Stimulated activated CD4-positive, alpha-beta T cell treated with anti-CD3 and anti-CD28 coated beads, Interleukin-4, amount 100 ng/mL, for 48 hours (primary cell): Measurements from ENCODE around the gene CCDC85B.

ENCODE experiments used
- DNase-seq, 2 donors: peaks; one replicate each; pipeline ENCODE4 v3.0.0-alpha.2; 2020; ENCODE audit warnings: low read depth in 2 of 2

The CCDC85B gene

DNA sequence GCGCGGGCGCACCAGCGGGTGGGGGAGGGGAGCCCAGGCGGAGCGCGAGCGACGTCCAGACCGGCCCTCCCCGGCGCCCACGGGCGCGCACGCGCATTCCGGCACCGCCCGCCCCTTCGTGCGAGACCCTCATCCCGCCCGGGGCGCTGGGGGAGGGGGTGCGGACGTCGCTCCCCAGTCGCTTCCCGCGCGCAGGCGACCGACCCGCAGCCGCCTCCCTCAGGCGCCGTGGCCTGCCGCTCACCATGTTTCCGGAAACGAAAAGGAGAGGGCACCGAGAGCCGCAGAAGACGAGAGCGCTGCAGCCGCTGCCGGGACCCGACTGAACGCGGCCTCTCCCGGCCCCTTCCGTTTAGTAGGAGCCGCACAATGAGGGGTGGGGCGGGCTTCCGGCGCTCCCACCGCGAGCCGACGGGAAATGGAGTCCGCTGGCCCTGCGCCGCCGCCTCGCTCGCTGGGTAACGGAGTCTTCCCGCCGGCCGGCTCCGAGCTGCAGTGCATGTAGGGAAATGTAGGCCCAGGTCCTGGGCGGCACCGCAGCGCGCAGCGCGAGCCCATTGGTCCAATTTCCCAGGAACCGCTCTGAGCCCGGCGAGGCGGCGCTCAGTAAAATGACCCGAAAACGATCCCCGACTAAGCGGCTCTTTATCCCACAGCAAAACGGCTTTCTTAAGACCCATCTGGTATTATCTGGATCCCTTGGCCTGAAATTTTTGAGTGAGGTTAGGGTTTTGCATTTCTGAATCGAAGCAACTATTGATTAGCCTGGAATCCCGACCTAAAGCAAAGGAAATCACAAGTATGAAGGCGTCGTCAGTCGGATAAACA, 32.4 kb upstream of the CCDC85B start, which contains the start of gene CFL1:
TSS of gene CFL1 (minus strand) at position 328 of the 828 bp plus-strand sequence. CDS start at position 247, 81 bp downstream.
- DNase-seq, result peak; percentile 95 to 97

DNA sequence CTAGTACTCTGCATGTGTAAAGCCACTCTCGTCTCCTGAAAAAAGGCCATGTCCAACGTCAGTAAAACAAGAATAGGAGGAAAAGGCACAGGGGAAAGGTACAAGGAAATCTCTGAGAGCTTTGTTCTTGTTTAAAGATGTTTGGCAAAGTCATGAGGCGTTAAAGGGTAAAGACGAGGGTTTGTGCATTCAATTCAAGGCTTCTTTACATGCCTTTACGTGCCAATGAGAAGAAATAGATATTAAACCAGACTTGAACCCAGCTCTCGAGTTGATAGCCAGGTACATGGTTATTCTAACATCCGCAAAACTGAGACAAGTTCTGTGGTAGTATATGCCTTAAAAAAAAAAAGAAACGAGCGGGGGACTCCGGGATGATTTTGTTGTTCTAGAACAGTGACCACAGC, 31.8 kb upstream of the CCDC85B start:
- DNase-seq, result no peak

DNA sequence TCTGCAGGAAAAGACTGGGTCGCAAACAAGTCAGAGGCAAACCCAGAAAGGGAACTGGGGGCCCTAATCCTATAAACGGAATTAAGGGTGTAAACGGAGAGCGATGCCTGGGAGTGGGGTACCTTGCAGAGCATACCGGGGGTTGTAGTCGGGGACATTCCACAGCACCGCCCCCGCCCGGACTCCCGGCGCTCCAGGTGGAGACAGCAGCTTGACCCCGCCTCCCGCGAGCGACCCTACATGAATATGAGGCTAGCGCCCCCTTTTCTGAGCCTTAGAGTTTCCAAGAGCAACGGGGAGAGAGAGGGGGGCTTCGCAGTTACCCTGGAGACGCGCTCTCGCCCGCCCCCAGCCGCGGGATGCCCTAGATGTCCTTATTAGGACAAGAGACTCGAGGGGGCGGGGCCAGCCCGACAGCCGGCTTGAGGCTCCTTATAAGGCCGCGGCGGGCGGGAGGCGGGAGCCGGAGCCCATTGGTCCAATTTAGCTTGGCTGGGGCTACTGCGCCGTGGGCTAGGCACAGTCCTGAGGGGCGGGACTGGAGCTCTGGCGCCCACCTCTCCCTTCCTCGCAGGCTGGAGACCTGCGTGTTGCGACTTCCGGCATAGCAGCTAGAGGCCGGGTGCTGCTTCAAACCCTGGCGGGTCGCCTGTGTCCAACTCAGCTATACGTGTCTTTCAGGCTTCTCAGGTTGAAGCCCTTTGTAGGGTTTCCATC, 31.2 kb upstream of the CCDC85B start:
- DNase-seq, result peak; percentile 97 to 99

DNA sequence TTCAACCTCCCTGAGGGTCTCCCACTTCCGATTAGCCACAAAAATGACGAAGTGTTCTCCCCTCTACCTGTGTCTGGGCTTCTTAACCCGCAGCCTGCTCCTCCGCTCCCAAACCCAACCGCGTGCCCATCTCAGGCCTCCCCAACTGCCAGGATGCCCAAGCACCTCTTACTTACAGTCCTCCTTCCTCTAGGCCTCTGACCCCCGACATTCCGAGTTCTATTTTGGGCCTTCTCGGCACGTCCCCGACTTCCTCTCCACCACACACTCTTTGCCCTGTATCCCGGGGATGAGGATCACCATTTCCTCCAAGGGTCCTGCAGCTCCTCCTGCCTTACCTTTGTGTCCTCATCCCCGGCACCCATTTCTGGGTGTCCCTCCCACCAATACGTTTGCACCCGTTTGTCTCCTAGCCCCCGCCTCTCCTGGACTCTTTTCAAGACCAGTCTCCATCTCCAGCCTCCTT, 30.6 kb upstream of the CCDC85B start:
- peak in 1 of 2 donors; percentile 41 for DNase-seq

DNA sequence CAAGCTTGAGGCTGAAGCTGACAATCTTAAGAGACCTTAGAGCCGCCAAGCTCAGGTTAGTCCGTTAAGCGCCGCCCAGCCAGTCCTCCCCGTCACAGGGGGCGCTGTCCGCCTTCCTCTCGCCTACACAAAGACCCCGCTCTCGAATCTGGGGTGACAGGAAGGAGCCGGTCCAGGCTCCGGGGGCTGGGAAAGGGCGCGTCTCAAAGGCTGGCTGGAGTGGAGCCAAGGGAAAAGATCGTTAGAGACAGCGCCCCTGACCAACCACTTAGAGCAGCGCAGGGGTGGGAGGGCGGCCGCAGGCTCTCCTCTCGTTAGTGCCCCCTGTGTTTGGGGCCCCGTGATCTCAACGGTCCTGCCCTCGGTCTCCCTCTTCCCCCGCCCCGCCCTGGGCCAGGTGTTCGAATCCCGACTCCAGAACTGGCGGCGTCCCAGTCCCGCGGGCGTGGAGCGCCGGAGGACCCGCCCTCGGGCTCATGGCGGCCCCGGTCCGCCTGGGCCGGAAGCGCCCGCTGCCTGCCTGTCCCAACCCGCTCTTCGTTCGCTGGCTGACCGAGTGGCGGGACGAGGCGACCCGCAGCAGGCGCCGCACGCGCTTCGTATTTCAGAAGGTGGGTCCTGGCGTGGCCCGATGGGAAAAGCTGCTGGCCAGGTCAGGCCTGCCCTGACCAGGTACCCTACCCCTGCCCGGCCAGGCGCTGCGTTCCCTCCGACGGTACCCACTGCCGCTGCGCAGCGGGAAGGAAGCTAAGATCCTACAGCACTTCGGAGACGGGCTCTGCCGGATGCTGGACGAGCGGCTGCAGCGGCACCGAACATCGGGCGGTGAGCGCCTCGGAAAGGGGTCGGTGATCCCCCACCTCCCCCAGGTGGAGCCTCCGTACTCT, 30.0 kb upstream of the CCDC85B start, which contains the start of gene MUS81:
TSS of gene MUS81 (plus strand) at position 156 of the 887 bp plus-strand sequence. CDS start at position 477, 321 bp downstream.
- DNase-seq, result peak; percentile 94 to 95

DNA sequence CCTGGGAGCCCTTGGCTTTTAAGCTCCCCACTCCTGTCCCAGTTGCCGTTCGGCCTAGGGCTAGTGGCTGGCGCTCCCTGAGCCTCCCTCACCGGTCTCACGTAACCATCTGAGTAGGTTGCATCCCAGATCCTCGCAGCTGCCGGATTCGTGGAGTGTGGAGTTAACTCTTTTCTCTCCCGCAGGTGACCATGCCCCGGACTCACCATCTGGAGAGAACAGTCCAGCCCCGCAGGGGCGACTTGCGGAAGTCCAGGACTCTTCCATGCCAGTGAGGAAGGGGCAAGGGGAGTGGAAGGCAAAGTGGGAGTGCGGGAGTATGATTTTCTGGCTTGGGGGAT, 29.3 kb upstream of the CCDC85B start:
- DNase-seq, result no peak

DNA sequence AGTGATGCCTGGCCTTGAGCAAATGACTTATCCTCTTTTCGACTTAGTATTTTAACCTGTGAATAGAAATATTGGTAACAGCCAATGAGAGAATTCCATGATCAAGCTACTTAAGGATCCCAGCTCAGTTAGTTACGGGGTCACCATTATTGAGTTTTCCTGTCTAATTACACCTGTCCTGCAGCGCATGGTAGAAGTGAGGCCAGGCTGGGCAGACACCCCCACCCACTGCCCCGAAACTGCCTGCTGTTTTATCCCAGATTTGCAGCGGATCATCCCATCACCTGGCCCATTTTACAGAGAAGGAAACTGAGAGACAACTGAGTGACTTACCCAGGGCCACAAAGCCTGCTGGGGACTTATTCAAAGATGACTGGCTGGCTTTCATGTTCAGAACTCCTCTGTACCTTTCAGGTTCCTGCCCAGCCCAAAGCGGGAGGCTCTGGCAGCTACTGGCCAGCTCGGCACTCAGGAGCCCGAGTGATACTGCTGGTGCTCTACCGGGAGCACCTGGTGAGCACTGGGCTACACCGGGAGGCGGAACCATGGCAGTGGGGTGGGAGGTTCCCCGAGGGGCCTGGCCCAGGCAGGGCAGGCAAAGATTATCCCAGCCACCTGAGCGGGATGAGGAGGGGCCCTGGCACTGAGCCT, 28.8 kb upstream of the CCDC85B start:
- DNase-seq, result no peak

DNA sequence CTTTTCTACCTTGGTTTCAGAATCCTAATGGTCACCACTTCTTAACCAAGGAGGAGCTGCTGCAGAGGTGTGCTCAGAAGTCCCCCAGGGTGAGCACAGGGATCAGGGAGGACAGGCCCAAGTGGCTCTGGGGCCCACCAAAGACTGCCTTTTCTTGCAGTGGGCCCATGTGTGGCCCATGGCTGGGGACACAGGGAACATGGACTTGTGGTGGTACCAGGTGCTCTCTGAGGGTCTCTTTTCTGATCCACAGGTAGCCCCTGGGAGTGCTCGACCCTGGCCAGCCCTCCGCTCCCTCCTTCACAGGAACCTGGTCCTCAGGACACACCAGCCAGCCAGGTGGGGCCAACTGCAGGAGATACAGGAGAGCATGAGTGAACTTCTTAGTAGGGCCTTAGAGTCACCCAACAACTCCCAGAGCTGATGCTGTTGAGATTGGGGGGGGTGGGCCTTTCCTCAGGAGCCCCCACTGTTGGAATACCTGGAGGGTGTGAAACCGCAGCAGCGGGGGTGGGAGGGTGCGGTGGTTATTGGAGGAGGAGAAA, 28.2 kb upstream of the CCDC85B start:
- DNase-seq, result no peak

DNA sequence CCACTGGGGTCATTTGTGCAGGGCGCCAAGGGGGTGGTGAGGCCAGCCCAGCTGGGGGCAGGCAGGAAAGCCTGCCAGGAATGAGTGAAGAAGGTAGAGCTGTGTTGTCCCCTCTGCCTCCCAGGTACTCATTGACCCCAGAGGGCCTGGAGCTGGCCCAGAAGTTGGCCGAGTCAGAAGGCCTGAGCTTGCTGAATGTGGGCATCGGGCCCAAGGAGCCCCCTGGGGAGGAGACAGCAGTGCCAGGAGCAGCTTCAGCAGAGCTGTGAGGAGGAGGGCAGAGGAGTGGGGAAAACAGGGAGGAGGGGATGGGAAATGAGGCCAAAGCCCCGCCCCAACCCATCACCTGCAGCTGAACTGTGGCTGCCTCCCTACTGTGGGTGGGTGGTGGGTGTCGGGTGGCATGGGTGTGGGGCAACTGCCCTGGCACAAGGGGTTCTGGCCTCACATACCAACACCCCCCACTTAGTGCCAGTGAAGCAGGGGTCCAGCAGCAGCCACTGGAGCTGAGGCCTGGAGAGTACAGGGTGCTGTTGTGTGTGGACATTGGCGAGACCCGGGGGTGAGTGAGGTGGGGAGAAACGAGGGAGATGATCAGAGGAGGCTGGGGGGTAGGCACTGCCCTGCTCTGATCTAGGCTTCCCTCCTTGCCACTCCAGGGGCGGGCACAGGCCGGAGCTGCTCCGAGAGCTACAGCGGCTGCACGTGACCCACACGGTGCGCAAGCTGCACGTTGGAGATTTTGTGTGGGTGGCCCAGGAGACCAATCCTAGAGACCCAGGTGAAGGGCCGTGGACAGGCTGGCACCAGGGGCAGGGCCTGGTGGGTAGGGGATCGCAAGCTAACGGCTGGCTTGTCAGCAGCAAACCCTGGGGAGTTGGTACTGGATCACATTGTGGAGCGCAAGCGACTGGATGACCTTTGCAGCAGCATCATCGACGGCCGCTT, 27.3 kb upstream of the CCDC85B start:
- DNase-seq, result no peak

DNA sequence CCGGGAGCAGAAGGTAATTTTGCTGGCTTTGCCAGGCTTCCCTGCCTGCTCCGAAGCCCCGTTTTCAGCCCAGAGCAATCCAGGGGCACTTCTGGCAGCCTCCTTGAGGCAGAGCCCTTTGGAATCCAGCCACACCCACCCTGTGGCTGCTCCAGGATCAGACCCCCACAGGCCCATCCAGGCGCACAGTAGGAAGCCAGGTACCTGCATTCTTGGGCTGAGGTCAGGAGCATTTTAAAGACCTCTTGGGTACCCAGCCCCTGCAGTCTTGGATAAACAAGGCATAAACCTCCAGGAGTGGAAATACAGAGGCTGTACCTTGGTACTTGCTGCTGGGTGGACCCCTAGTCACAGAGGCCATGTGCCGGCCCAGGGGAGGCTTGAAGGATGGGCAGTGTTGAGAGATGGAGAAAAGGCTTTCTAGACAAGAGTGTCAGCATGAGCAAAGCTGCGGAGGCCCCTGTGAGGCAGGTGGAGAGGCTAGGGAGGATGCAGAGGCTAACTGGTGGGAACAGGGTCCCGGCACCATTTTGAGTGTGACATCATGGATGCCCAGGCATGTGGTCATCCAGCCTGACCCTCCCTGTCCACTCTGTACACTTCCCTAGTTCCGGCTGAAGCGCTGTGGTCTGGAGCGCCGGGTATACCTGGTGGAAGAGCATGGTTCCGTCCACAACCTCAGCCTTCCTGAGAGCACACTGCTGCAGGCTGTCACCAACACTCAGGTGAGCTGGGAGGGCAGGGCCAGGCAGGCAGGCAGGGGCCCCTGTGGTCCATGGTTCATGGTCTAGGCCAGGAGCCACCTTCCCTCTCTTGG, 26.4 kb upstream of the CCDC85B start:
- no peak for DNase-seq

DNA sequence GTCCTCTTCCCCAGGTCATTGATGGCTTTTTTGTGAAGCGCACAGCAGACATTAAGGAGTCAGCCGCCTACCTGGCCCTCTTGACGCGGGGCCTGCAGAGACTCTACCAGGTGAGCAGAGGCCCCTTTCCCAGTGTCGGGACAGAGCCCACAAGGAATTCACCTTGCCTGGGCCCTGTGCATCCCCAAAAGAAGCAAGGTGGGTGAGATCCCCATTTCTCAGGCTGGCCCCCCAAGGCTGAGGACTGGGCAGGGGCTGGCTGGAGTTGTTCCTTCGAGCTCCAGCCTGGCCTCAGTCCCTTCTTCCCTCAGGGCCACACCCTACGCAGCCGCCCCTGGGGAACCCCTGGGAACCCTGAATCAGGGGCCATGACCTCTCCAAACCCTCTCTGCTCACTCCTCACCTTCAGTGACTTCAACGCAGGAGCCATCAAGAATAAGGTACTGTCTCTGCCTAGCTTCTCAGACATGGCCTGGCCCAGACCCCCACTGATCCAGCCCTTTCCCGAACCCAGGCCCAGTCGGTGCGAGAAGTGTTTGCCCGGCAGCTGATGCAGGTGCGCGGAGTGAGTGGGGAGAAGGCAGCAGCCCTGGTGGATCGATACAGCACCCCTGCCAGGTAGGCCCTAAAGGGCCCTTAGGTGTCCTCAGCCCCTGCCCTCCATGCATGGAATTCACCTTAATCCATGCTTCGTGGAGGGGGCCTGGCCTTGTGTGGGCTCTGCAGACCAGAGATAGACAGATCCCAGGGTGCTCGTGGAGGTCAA, 25.6 kb upstream of the CCDC85B start:
- no peak for DNase-seq

DNA sequence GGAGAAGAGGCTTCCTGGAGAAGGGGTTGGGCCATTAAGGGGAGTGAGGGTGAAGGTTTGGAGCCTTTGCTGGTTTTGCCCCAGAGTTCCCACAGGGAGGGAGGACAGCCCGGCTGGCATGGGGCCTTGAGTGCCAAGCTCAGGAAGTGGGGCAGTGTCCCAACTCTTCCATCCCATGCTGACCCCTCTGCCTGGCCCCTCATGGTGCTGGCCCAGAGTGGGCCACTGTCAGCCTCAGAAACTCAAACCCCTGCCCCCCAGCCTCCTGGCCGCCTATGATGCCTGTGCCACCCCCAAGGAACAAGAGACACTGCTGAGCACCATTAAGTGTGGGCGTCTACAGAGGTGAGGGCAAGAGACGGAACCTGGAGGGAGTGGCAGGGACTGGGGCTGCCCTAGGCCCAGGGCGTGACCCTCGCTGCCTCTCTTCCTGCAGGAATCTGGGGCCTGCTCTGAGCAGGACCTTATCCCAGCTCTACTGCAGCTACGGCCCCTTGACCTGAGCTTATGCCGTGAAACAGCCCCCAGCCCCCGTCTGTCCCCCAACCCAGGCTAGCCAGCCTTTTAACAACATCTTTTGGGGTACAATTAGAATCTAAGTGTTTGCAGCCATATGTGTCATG, 24.8 kb upstream of the CCDC85B start:
- DNase-seq, result no peak

DNA sequence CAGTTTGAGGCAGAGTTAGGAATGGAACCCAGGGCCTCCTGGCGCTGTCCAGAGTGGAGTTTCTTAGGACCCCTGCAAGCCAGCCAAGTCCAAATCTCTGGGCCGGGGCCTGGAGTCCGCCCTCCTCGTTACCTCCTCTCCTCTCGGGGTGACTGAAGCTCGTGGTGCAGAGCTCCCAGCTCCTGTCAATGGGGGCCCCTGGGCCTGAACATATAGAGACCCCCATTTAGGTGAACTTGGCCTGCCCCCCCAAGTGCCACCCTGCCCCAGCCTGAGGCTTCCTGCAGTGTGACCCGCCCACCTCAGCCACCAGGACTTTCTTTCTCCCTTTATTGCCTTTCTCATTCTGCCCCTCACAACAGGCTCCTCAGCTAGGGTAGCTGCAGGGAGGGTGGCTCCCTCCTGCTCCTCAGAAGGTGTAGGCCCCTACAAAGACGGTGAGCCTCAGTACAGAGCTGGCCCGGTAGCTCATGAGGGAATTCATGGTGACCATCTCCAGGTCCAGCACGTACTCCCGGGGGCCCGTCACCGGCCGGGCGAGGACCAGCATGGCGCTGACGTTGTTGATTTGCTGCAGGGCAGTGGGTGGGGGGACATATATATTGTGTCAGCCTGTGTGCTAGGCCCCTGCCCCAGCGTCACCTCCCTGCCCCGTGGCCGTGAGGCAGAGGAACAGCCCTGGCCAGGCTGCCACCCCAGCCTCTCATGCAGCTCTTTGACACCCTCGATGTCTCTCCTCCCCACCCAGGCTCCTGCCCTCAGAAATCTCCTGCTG, 23.8 kb upstream of the CCDC85B start:
- DNase-seq, result no peak

DNA sequence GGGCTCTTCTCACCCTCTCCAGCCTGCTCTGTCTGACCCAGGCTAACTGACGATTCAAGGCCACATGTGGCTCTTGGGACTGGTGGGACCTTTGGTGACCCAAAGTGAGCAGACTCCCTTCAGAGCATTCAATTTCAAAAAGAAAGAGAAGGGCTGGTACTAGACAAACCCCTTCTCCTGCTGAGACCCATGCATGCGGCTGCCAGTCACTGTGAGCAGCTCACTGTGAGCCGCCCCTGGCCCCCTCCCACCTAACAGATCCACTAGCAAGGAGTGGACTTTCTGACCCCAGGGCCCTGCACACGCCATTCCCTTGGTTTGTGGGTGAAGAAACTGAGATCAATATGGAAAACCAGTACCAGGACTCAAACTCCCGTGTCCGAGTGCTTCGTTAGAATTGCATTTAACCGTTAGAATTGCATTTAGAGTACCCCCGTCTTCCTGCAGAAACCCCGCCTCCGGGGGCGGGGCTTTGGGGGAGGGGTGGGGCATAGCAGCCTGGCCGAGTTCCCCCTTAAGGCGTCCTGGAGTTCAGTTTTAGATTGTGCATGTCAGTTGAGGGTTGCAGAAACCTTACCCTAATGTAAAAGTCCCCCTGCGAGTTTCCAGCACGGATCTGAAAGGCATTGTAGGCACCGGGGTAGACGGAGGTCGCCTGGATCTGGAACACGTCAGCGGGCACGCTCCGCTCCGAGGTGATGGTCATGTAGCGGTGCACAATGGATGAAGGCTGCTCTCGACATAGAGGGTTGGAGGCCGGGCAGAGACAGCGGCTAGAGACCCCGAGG, 23.0 kb upstream of the CCDC85B start:
- DNase-seq, result no peak

DNA sequence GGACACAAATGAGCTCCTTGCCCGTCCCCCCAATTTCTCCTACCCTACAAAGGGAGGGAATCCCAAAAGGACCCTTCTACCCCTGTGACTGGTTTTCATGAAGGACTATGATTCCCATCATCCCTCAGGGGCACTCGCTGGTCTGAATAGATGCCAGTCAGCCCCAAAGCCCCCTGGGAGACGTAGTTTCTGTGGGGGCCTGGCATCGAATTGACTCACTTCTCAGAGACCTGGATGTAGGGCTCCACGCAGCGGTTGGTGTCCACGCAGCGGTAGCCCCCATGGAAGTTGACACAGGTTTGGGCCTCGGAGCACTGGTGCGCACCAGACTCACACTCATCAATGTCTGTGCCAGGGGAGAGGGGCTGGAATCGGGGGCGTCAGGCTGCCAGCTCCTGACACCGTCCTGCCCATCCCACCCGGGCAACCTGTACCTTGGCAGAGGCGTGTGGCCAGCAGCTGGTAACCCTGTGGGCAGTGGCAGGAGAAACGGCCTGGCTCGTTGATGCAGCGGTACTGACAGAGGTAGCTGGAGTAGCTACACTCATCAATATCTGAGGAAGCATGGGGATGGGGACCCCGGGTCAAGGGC, 22.3 kb upstream of the CCDC85B start:
- DNase-seq, result no peak

DNA sequence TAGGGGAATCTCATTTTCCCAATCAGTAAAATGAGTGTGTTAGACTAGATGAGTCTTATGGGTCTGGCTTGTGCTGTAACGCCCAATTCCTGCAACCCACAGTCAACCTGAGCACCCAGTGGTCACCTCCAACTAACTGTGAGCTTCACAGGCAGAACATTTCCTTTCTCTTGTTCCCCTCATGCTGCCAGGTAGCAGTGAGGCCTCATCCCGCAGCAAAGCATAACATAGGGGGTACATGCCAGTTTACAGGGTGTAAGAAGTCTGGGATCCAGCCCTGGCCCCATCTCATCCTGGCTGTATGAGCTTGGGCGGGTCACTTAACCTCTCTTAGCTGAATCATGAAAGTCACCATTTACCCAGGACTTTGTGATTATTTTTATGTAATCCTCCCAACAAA, 21.6 kb upstream of the CCDC85B start:
- no peak for DNase-seq
